Panc1 (cell line): ENCODE data around the gene UBXN1. TPM values are rescaled to one million over a fixed set of nuclear protein-coding genes. Genes with fewer than 3 reads are reported as not detected.

Experiments
- ATAC-seq: fragments of 200-7000 bp; cut with Tn5 transposase; 2 replicates; pipeline ENCODE4 v1.9.1; 2020; ENCODE audit warnings: mild to moderate bottlenecking, moderate library complexity
- BruUV-seq: library from RNA; stranded (reverse); fragments of 400-500 nt; replicated peaks from 2 replicates; lab custom pipeline; 2021; lab: Mats Ljungman, UMichigan
- CTCF ChIA-PET: fragments of 300-600 bp; sonication (Branson Sonifier 250); formaldehyde crosslinking; loops from one replicate; lab custom pipeline; 2022; ENCODE audit warnings: antibody characterized with exemption; lab: Charles Lee
- POLR2A ChIA-PET: fragments of 300-600 bp; sonication (Branson Sonifier 250); formaldehyde crosslinking; loops from one replicate; lab custom pipeline; 2022; ENCODE audit warnings: antibody characterized with exemption; lab: Charles Lee
- DNase-seq: peaks from one replicate; pipeline ENCODE4 v3.0.0-alpha.2; 2010; ENCODE audit warnings: low read depth, low spot score
- H3K27ac ChIP-seq: 2 replicates; pipeline ENCODE4 v1.5.1; 2011; ENCODE audit warnings: mild to moderate bottlenecking, low read length, inconsistent platforms
- H3K27me3 ChIP-seq: fragments of 200-500 bp; sonication (Bioruptor generic); 2 replicates; pipeline ENCODE4 v1.6.0; 2014; ENCODE audit warnings: low read length, inconsistent platforms; ENCODE audit not compliant: control insufficient read depth, insufficient read depth
- H3K36me3 ChIP-seq: fragments of 200-500 bp; sonication (Bioruptor generic); 2 replicates; pipeline ENCODE4 v1.5.1; 2014; ENCODE audit warnings: inconsistent platforms, mild to moderate bottlenecking, low read length, moderate library complexity; ENCODE audit not compliant: control insufficient read depth, insufficient read depth
- H3K4me1 ChIP-seq: 2 replicates; pipeline ENCODE4 v1.5.1; 2011; ENCODE audit warnings: inconsistent platforms, mild to moderate bottlenecking, low read length, moderate library complexity; ENCODE audit not compliant: control insufficient read depth, insufficient read depth
- H3K4me3 ChIP-seq, 2 experiments: 2 replicates each; pipeline ENCODE4 v1.5.1; 2011 to 2012; ENCODE audit warnings: low read depth in 2 of 2, low read length in 2 of 2, mild to moderate bottlenecking in 2 of 2, inconsistent platforms in 1 of 2, moderate library complexity in 1 of 2
- H3K9me3 ChIP-seq: fragments of 200-500 bp; sonication (Bioruptor generic); 2 replicates; pipeline ENCODE4 v1.5.1; 2014; ENCODE audit warnings: low read depth, mild to moderate bottlenecking, inconsistent platforms, low read length, moderate library complexity; ENCODE audit not compliant: control insufficient read depth, insufficient read depth
- CTCF ChIP-seq: fragments of 450-650 bp; IDR thresholded peaks from 2 replicates; pipeline ENCODE4 v1.5.1; 2017; ENCODE audit warnings: mild to moderate bottlenecking
- POLR2AphosphoS5 ChIP-seq: IDR thresholded peaks from 2 replicates; pipeline ENCODE4 v1.6.1; 2012; ENCODE audit warnings: mild to moderate bottlenecking, low read depth, low read length, moderate library complexity
- REST ChIP-seq, 2 experiments: IDR thresholded peaks; 2 replicates each; pipeline ENCODE4 v1.6.1; 2011 to 2012; ENCODE audit warnings: low read depth in 2 of 2, control low read depth in 1 of 2, low read length in 1 of 2, mild to moderate bottlenecking in 1 of 2, moderate library complexity in 1 of 2; ENCODE audit not compliant: insufficient read depth in 1 of 2
- SIN3A ChIP-seq: IDR thresholded peaks from 2 replicates; pipeline ENCODE4 v1.6.1; 2012; ENCODE audit warnings: low read depth, mild to moderate bottlenecking, low read length, moderate library complexity, borderline replicate concordance; ENCODE audit not compliant: insufficient read depth
- TCF7L2 ChIP-seq: IDR thresholded peaks from 2 replicates; pipeline ENCODE4 v1.6.1; 2011; ENCODE audit warnings: mild to moderate bottlenecking, low read depth, low read length, inconsistent platforms
- in situ Hi-C: cut with HindIII; loops from 2 replicates; pipeline ENCODE4 v1.10.0; 2016; ENCODE audit warnings: low sequenced_read_pairs, low pct_unique_long_range_greater_than_20kb
- intact Hi-C: fragments of 100-400 bp; cut with micrococcal nuclease; formaldehyde crosslinking; loops from one replicate; pipeline ENCODE4 v1.10.0; 2022; ENCODE audit not compliant: unreplicated experiment
- total RNA-seq: library from RNA; stranded (reverse); gene quantifications from one replicate; pipeline ENCODE4 v1.2.1, GENCODE V29; 2021; ENCODE audit not compliant: unreplicated experiment

Gene UBXN1
- total RNA-seq, 1 experiment from 2014 or later, result 105 TPM

DNA sequence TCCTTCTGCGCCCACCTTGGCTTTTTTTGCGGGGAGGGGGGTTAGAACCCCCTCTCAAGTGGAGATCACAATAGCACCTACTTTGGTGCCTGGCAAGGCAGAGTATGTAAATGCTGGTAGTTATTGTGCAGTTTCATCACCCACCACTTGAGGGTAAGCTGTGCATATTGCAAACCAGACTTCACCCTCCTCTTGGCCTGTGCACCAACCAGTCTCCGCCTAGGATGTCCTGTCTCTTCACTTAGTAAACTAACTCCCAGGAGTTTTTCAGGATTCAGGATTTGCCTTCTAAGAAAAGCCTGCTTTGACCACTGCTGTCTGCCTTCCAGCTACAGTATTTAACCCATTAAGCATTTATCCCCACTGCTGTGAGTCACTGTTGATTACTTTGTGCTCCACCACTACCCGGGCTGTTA is 2.0 kb upstream of the UBXN1 start:
- no TSS peak for BruUV-seq
- peak; percentile 93 for ATAC-seq
- H3K27ac ChIP-seq, result peak overlapping the region; percentile 42; the same call in 1 of the 2 replicates

GRCh38 chr11:62678433-62678769 is 472 bp downstream of the UBXN1 start:
- DNase-seq, result no peak
- TF ChIP-seq CTCF (no peak), TCF7L2 (no peak), POLR2AphosphoS5 (no peak), SIN3A (no peak), REST (IDR thresholded peaks at IDR 0.05; ENCODE audit: insufficient read depth in 1 of 2, low read depth in 2 of 2, low read length in 1 of 2) (no peak)
- H3K4me1 ChIP-seq, result peaks cover 11% of the 10 kb centered on the region
- in situ Hi-C loops, result no loop called here
- peak overlapping the region; percentile 82 for H3K27ac ChIP-seq
- POLR2A ChIA-PET, result interaction anchor here (0.5 kb wide), 1 partner anchor 88 kb away, joined by 5 read pairs; no protein-coding TSS in a partner anchor
- H3K36me3 ChIP-seq, result no peaks in the 10 kb centered on the region; the same call in 1 of the 2 replicates
- intact Hi-C loops, result no loop called here
- no peaks in the 10 kb centered on the region for H3K27me3 ChIP-seq
- BruUV-seq, result no TSS peak
- no peak; the same call in 1 of the 2 replicates for ATAC-seq
- no peaks in the 10 kb centered on the region for H3K9me3 ChIP-seq
- peak overlapping the region; percentile 82 to 87 for H3K4me3 ChIP-seq
- CTCF ChIA-PET, result no interaction called here

More for the DNA sequence above, 2.0 kb upstream of the UBXN1 start:
- Histone ChIP-seq H3K4me3 (no peak overlapping the region), H3K4me1 (peaks cover 11% of the 10 kb centered on the region), H3K9me3 (no peaks in the 10 kb centered on the region), H3K27me3 (no peaks in the 10 kb centered on the region), H3K36me3 (no peaks in the 10 kb centered on the region; the same call in 1 of the 2 replicates)
- in situ Hi-C loops (no loop called here), intact Hi-C loops (no loop called here)
- TF ChIP-seq CTCF, result peak; percentile 84; the same call in 1 of the 2 replicates
- no peak for TF ChIP-seq SIN3A
- POLR2A ChIA-PET, result interaction anchor here (0.6 to 0.8 kb wide), 2 partner anchors 10 to 95 kb away, joined by 4 to 6 read pairs; no protein-coding TSS in a partner anchor
- no peak for DNase-seq
- CTCF ChIA-PET, result interaction anchor here (0.6 to 1.4 kb wide), 7 partner anchors 25 to 185 kb away, joined by 3 to 8 read pairs (median 4); partner anchors contain the start of gene ZBTB3
